ENCODE measurements around the gene CAPN1.
"Not testable (repeated sequence)": the region's sequence is repeated elsewhere in the genome, so short reads cannot be mapped to it uniquely, and the experiment has no call there.

Gene CAPN1

DNA sequence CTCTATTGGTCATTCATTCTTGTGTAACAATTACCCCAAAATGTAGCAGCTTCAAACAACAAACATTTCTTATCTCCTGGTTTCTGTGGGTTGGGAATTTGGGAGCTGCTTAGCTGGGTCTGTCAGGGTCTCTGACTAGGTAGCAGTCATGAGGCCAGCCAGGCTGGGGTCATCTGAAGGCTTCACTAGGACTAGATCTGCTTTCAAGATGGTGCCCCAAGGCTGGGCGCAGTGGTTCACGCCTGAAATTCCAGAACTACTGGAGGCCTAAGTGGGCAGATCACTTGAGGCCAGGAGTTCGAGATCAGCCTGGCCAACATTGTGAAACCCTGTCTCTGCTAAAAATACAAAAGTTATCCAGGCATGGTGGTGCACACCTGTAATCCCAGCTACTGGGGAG is 24.8 kb upstream of the CAPN1 start:
- no peak for DNase-seq (ENCODE audit: low read depth, low spot score)
- H3K4me3 ChIP-seq (ENCODE audit: low read length): no peak overlapping the region

DNA sequence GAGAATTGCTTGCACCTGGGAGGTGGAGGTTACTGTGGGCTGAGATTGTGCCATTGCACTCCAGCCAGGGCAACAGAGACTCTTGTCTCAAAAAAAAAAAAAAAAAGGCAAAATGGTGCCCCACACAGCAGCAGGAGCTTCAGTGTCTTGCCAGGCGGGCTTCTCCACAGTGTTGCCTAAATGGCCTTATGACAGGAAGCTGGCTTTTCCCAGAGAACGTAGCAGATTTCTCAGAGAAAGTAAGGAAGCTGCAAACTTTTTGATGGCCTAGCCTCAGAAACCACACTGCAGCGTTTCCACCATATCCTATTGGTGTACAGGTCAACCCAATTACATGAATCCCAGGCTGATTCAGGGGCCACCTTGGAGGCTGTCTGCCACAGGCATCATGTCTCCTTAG is 24.4 kb upstream of the CAPN1 start:
- H3K4me3 ChIP-seq (ENCODE audit: low read length): no peak overlapping the region
- no peak for DNase-seq (ENCODE audit: low read depth, low spot score)

DNA sequence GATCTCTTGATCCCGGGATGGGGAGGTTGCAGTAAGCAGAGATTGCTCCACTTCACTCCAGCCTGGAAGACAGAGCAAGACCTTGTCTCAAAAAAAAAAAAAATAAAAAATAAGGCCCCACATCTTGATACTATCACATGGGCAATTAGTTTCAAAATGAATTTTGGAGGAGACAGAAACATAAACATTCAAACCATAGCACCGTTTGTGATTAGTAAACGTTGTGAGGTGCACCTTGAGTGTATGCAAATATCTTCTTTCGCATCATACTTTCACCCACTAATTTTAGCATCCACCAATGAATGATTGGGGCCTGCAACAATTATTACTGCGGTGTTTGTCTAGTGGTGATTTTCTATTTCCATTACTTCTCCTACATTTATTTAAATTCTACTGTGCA is 22.7 kb upstream of the CAPN1 start:
- no peak for DNase-seq (ENCODE audit: low read depth, low spot score)
- H3K4me3 ChIP-seq (ENCODE audit: low read length): no peak overlapping the region

DNA sequence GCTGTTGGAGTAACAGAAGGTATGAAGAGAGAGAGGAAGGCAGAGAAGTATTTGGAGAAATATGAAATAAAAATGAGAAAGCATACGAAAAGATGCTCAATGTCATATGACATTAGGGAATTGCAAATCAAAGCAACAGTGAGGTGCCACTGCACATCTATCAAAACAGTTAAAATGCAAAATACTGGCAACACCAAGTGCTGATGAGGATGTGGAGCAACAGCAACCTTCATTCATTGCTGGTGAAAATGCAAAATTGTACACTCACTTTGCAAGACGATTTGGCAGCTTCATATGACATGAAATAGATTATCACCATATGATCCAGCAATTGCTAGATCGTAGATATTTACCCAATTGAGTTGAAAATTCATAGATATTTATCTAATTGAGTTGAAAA is 21.1 kb upstream of the CAPN1 start:
- H3K4me3 ChIP-seq (ENCODE audit: low read length): no peak overlapping the region

DNA sequence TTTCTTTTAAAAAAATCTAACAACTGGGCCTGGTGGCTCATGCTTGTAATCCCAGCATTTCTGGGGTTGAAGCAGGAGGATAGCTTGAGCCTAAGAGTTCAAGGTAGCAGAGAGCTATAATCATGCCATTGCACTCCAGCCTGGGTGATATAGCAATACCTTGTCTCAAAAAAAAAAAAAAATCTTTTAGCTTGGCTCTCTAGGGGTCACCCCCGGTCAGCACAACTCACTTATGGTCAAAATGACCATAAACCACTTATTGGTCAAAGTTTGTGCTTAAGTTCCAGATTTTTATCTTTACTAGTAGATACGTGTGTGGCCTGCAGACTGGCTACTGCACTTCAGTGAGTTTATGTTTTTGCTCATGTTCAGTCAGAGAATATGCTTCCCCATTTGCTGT is 18.0 kb upstream of the CAPN1 start:
- H3K4me3 ChIP-seq (ENCODE audit: low read length): no peak overlapping the region
- no peak for DNase-seq (ENCODE audit: low read depth, low spot score)

More for the DNA sequence above, 21.1 kb upstream of the CAPN1 start:
- no peak for DNase-seq (ENCODE audit: low read depth, low spot score)

DNA sequence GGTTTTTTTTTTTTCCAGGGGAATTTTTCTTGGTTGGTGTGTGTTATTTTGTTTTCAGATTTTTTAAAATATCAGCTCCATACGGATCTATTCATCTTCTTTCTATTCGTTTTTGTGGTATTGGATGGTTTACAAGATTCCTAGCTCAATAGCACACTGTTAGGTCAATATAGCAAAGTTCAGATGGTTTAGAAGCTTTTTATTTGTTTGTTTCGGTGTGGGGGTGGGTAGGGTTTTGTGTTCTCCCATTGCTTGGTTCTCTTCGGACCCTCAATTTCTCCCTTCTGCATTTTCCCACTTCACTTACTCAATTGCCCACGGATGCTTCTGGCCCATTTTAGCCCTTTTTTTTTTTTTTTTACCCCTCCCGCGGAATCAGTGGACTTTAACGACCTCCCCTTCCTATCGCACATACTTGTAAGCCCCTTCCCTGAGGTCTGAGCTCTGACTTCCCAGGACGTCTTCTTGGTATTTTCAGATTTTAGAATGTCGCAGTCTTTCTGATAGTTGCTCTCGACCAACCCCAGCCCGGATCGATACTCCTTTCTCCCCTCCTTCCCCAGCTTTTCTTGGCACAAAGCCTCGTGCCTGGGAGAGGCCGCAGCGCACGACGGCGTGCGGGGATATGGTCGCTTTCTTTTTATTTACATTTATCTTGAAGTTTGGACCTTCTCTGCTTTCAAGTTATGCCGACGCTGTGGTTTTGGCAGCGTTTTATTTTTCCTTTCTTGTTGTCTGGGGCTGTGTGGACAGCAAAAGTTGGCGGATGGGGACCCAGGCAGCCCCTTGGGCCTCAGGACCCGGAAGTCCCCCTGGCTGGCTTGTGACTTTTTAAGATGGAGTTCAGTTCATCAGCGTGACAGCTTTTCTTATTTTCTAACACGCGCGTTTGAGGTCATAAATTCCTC is 16.1 kb upstream of the CAPN1 start:
- DNase-seq (ENCODE audit: low read depth, low spot score): no peak
- no peak overlapping the region for H3K4me3 ChIP-seq (ENCODE audit: low read length)

DNA sequence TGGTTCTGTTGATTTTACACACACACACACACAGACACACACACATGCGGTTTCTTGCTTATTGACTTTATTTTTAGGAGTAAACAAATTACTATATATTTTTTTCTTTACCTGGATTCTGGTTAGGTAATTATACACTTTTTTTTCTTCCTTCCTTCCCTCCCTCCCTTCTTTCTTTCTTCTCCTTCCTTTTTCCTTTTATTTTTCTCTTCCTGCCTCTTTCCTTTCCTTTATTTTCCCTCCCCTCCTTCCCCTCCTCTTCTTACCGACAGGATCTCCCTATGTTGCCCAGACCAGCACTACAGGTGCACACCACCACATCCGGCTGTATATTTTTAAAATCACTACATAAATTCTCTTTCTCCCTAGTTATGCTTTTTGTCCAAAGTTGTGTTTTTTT is 14.8 kb upstream of the CAPN1 start:
- no peak for DNase-seq (ENCODE audit: low read depth, low spot score)
- H3K4me3 ChIP-seq (ENCODE audit: low read length): no peak overlapping the region

DNA sequence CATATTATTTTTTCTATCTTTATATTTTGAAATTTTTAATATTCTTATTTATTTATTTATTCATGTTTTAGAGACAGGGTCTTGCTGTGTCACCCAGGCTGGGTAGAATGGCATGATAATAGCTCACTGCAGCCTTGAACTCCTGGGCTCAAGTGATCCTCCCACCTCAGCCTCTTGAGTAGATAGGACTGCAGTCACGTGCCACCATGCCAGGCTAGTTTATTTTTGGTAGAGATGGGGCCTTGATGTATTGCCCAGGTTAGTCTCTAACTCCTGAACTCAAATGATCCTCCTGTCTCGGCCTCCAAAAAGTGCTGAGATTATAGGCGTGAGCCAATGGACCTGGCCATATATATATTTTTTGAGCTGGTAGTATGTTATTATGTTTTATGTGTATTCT is 14.1 kb upstream of the CAPN1 start:
- no peak for DNase-seq (ENCODE audit: low read depth, low spot score)

DNA sequence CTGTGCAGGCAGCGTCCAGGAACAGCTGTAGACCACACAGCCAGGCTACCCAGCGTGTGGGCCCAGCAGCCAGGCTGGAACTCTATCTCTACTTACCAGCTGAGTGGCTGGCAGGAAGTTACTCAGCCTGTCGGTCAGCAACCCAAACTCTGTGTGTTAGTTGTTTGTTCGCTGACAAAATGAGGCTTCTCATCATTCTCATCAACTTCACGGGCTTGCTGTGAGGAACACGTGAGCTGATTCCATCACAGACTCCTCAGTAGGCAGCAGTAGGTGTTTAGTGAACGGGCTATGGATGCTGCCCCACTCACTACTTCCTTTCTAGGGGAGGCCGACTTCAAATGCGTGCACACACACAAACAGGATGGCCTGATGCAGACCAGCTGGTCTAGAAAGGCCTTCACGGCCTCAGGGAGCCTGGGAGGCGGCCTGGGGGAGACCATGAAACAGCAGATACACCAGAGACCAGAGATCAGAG is 12.5 kb upstream of the CAPN1 start:
- no peak for DNase-seq (ENCODE audit: low read depth, low spot score)

More for the DNA sequence above, 14.1 kb upstream of the CAPN1 start:
- no peak overlapping the region for H3K4me3 ChIP-seq (ENCODE audit: low read length)

DNA sequence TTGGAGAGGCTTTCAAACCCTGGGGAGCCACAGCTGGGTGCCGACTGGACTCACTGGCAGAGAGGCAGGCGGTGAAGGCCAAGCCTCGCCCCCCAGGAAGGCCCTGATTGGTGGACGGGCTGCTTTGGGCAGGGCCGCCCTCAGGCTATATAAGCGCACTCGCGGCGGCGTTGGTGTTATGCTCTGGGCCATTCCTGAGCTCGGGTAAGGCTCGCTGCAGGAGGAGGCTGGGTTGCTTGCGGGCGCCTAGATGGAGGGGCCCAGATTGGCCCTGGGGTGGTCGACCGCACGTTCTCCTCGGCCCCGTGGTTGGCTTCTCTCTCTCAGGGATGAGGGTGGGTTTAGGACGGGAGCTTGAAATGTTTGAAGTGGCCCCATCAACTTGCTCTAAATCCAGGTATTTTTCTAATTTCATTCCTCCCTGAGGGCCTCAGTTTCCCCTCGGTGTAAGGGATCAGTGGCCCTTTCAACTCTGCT is 11.6 kb upstream of the CAPN1 start, which contains the start of gene SPDYC:
TSS of gene SPDYC (plus strand) at position 176 of the 477 bp plus-strand sequence. CDS start 1,125 bp downstream, outside the sequence.
- H3K4me3 ChIP-seq (ENCODE audit: low read length): no peak within 1 kb of the TSS
- DNase-seq (ENCODE audit: low read depth, low spot score): no peak

More for the DNA sequence above, 12.5 kb upstream of the CAPN1 start:
- no peak overlapping the region for H3K4me3 ChIP-seq (ENCODE audit: low read length)

DNA sequence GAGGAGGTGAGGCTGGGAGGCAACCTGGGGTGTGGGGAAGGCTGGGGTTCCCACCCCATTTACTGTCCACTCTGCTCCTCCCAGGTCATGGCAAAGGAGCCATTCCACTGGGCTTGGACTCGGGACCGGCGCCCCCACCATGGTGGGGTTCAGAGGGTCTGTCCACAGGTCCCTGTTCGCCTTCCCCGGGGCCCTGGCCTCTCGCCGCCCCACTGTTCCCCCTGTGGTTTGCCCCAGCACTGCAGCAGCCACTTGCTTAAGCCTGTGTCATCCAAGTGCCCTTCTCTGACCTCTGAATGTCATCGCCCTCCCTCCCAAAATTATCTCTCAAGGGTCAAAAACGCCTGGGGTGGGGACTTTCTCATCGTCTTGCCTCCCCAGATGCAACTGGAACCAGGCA is 9.1 kb upstream of the CAPN1 start:
- DNase-seq (ENCODE audit: low read depth, low spot score): no peak
- H3K4me3 ChIP-seq (ENCODE audit: low read length): no peak overlapping the region

DNA sequence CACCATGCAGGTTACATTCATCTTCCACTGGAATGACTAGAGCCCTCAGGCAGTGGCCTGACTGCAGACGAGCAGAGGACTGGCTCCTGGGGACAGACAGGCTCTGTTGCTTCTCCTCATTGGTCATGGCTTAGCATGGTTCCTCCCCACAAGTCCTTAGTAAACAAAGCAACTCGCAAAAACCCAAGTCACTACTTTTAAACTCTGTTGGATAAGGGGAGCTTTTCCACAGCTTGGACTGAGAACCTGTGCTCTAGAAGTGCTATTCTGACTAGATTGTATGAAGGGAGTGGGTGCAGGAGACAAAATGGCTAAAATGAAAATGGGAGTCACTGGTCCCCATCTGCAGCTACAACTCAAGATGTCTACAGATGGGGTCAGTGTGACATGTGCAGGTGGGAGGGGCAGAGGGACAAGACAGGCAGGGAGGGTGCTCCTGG is 7.1 kb upstream of the CAPN1 start:
- H3K4me3 ChIP-seq (ENCODE audit: low read length); DNase-seq (ENCODE audit: low read depth, low spot score): not testable (repeated sequence)

DNA sequence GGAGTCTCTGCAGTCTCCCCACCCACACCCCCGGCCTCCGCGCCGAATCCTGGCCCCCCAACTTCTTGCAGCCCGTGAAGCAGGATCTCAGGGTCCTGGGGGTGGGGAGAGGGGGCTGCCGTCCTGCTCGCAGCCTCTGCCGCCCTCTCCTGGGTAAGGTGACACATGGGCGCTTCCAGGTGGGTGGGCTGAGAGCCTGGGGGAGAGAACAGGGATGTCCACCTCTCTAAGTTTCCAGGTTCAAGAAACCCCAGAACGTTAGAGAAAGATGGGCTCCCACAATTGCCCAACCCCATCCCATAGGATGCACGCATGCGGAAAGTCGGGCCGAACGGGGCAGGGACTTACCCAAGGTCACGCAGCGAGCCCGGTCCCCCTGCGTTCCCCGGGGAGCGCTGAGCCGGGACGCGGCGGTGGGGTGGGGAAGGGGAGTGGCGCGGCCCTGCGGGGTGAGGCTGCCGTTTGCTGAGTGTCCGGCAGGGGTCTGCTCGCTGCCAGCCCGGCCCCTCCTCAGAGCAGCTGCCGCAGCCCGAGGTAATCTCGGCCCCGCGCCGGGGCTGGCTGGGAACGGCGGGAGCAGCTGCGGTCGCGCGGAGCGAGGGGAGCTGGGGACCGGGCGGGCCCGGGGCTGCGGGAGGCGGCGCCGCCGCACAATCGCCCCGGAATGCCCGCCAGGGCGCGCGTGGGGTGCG is 705 bp upstream of the CAPN1 start:
- H3K4me3 ChIP-seq (ENCODE audit: low read length): peak overlapping the region; percentile 82
- DNase-seq (ENCODE audit: low read depth, low spot score): peak; percentile 28

DNA sequence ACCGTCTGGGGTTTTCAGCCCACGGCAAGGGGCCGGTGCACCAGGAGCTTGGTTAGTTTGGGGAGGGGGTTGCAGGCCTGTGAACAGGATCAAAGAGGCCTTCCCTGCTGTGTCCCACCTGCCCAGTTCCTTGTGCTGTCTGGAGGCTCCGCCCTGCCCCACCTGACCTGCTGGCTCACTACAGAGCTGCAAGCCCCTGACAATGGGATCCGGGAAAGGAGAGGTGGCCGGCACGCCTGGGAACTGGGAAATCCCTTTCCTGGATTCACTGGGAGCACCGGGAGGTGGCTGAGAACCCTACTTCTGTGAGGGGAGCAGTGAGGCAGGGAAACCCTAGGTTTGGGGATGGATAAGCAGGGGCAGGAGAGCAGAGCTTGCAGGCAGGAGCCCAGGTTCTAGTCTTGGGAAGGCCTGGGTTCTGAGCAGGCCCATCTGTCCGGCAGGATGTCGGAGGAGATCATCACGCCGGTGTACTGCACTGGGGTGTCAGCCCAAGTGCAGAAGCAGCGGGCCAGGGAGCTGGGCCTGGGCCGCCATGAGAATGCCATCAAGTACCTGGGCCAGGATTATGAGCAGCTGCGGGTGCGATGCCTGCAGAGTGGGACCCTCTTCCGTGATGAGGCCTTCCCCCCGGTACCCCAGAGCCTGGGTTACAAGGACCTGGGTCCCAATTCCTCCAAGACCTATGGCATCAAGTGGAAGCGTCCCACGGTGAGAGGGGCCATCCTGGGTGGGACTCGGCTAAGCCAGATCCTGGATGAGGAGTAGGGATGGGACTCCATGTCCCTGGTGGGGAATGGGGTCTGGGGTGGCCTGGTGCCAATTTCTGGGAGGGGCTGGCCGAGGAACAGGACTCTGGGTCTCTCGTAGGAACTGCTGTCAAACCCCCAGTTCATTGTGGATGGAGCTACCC is 786 bp downstream of the CAPN1 start:
- peak overlapping the region; percentile 82 for H3K4me3 ChIP-seq (ENCODE audit: low read length)
- no peak for DNase-seq (ENCODE audit: low read depth, low spot score)

DNA sequence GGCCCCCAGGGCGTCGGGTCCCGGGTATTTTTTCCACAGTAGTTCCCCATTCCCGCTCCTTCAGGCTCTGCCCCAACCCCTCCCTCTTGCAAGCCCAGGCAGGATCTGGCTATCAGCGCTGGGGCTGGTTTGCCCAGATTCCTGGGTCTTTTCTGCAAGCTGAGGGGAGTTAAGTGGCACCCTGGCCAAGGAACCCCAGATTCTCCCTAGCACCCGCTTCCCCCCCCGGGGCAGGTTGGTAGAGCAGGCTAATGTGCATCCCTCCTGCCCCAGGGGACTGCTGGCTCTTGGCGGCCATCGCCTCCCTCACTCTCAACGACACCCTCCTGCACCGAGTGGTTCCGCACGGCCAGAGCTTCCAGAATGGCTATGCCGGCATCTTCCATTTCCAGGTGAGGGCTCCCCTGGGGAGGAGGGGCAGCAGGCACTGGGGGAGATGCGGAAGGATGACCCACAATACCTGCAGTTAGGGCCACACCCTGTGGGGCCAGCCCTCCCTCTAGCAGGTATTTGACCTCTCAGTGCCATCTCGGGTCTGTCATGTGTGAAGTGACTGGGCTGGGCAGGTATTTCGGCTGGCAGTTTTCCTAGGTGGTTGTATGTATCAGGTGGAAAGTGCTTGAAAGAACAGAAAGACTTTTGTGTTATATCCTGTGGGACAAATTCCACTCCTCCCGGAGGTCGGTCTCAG is 1.6 kb downstream of the CAPN1 start:
- DNase-seq (ENCODE audit: low read depth, low spot score): no peak
- H3K4me3 ChIP-seq (ENCODE audit: low read length): no peak overlapping the region

DNA sequence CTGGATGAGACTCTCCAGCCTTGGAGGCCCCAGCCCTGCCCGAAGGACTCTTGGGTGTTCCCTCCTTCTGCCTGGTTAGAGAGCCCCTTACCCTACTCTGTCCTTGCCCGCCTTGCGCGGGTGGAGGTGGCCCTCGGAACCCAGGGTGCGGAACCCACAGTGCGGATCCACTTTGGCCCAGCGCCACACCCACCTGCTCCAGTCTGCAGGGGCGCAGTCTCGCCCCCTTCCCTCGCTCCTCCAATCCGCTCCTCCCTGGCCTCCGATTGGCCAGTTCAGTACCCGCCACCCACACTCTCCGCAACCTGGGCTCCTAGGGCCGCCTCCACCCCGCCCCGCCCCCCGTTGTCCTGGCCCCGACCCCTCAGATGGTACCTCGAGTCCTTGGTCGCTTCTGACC is 2.4 kb downstream of the CAPN1 start:
- no peak overlapping the region for H3K4me3 ChIP-seq (ENCODE audit: low read length)
- no peak for DNase-seq (ENCODE audit: low read depth, low spot score)

DNA sequence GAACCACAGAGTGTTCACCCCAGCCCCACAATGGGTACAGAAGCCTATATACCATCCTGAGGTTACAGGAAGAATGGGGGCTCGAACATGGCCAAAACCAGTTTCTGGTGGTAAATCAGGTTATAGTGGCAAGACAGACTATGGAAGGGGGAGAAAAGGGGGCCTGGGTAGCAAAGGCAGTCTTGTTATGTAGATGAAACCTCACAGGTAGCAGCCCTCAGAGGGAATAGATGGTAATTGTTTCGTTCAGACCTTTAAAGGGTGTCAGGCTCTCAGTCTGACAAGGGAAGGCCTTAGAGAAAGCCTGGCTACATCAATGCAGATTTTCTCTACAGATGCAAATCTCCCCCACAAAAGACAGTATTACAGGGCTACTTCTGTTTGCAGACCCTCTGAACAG is 3.4 kb downstream of the CAPN1 start:
- H3K4me3 ChIP-seq (ENCODE audit: low read length): no peak overlapping the region
- DNase-seq (ENCODE audit: low read depth, low spot score): no peak

DNA sequence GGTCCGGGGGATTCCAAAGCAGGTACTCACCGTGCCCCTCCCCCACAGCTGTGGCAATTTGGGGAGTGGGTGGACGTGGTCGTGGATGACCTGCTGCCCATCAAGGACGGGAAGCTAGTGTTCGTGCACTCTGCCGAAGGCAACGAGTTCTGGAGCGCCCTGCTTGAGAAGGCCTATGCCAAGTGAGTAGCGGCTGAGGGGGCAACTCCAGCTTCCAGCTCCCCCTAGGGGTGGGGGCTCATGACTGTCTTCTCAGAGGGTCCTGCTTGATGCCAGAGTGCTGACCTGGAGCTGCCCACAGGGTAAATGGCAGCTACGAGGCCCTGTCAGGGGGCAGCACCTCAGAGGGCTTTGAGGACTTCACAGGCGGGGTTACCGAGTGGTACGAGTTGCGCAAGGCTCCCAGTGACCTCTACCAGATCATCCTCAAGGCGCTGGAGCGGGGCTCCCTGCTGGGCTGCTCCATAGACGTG is 4.2 kb downstream of the CAPN1 start:
- no peak overlapping the region for H3K4me3 ChIP-seq (ENCODE audit: low read length)
- DNase-seq (ENCODE audit: low read depth, low spot score): no peak

Measured in Jurkat, Clone E6-1 (cell line).